HG02588 (cell line): ENCODE data around the gene ZNF579.

ENCODE experiments used
- ATAC-seq: cut with Tn5 transposase; IDR thresholded peaks from one replicate; pipeline ENCODE4 v1.9.1; 2021; ENCODE audit warnings: mild to moderate bottlenecking, moderate library complexity; ENCODE audit not compliant: unreplicated experiment

Gene ZNF579

GRCh38 chr19:55580628-55581144 is at the start of gene ZNF579:
TSS of gene ZNF579 (minus strand) at chr19:55580848. CDS start at chr19:55579639, 1,209 bp downstream.
- ATAC-seq, result no peak

- ATAC-seq, result no peak
Measured at GRCh38 chr19:55626350-55626749, 45.7 kb upstream of the ZNF579 start.

GRCh38 chr19:55625004-55625326 is 44.3 kb upstream of the ZNF579 start:
- no peak for ATAC-seq

GRCh38 chr19:55624109-55625003 is 43.7 kb upstream of the ZNF579 start, which contains the start of gene ZNF784:
TSS of gene ZNF784 (minus strand) at chr19:55624566. CDS start at chr19:55624561, 5 bp downstream.
- peak; percentile 64 for ATAC-seq

- no peak for ATAC-seq
Measured at GRCh38 chr19:55623561-55623960, 42.9 kb upstream of the ZNF579 start.

GRCh38 chr19:55623130-55623529 is 42.5 kb upstream of the ZNF579 start:
- ATAC-seq, result no peak

GRCh38 chr19:55622242-55622969 is 41.8 kb upstream of the ZNF579 start:
- ATAC-seq, result no peak

- ATAC-seq, result no peak
Measured at GRCh38 chr19:55621673-55622231, 41.1 kb upstream of the ZNF579 start.

- no peak for ATAC-seq
Measured at GRCh38 chr19:55621205-55621672, 40.6 kb upstream of the ZNF579 start.

GRCh38 chr19:55620410-55621204 is 40.0 kb upstream of the ZNF579 start:
- no peak for ATAC-seq

GRCh38 chr19:55619286-55619685 is 38.6 kb upstream of the ZNF579 start:
- ATAC-seq, result no peak

- ATAC-seq, result no peak
Measured at GRCh38 chr19:55618426-55618825, 37.8 kb upstream of the ZNF579 start.

GRCh38 chr19:55617426-55617825 is 36.8 kb upstream of the ZNF579 start:
- ATAC-seq, result no peak

- no peak for ATAC-seq
Measured at GRCh38 chr19:55616395-55616875, 35.8 kb upstream of the ZNF579 start.

- no peak for ATAC-seq
Measured at GRCh38 chr19:55615543-55616394, 35.1 kb upstream of the ZNF579 start.

GRCh38 chr19:55614711-55615542 is 34.3 kb upstream of the ZNF579 start:
- ATAC-seq, result no peak

- no peak for ATAC-seq
Measured at GRCh38 chr19:55613930-55614710, 33.5 kb upstream of the ZNF579 start.

GRCh38 chr19:55613396-55613795 is 32.7 kb upstream of the ZNF579 start:
- ATAC-seq, result no peak
